Pulmonary artery endothelial cell (primary cell): ENCODE measurements around the gene NOS1AP. TPM values are rescaled to one million over a fixed set of nuclear protein-coding genes. Genes with fewer than 3 reads are reported as not detected.

ENCODE experiments used
- DNase-seq: peaks from one replicate; pipeline ENCODE4 v3.0.0-alpha.2; 2011; ENCODE audit warnings: low read depth, low spot score
- total RNA-seq: library from RNA; depleted of rRNA; stranded (reverse); fragments of >200 nt; gene quantifications from 2 replicates; pipeline ENCODE4 v1.2.3, GENCODE V29; 2014

Gene NOS1AP
- total RNA-seq, 1 donor from 2014 or later: 0.53 TPM

GRCh38 chr1:162363823-162364222 is 294.3 kb downstream of the NOS1AP start:
- no peak for DNase-seq

- DNase-seq: no peak
Measured at GRCh38 chr1:162364498-162364897, 295.0 kb downstream of the NOS1AP start.

GRCh38 chr1:162365284-162366020 is 296.0 kb downstream of the NOS1AP start:
- no peak for DNase-seq

- DNase-seq: no peak
Measured at GRCh38 chr1:162366149-162366548, 296.7 kb downstream of the NOS1AP start.

GRCh38 chr1:162366671-162367070 is 297.2 kb downstream of the NOS1AP start:
- no peak for DNase-seq

GRCh38 chr1:162367073-162367472 is 297.6 kb downstream of the NOS1AP start:
- DNase-seq: no peak

- DNase-seq: no peak
Measured at GRCh38 chr1:162367772-162368171, 298.3 kb downstream of the NOS1AP start.

GRCh38 chr1:162368451-162368850 is 299.0 kb downstream of the NOS1AP start:
- no peak for DNase-seq

GRCh38 chr1:162369571-162369970 is 300.1 kb downstream of the NOS1AP start:
- DNase-seq: no peak

- no peak for DNase-seq
Measured at GRCh38 chr1:162370161-162370560, 300.7 kb downstream of the NOS1AP start.

GRCh38 chr1:162370721-162371120 is 301.2 kb downstream of the NOS1AP start:
- no peak for DNase-seq

GRCh38 chr1:162371611-162372010 is 302.1 kb downstream of the NOS1AP start:
- DNase-seq: no peak

- DNase-seq: no peak
Measured at GRCh38 chr1:162372159-162373071, 302.9 kb downstream of the NOS1AP start.

GRCh38 chr1:162373072-162373427 is 303.6 kb downstream of the NOS1AP start:
- DNase-seq: no peak

- no peak for DNase-seq
Measured at GRCh38 chr1:162373541-162374260, 304.2 kb downstream of the NOS1AP start.

- no peak for DNase-seq
Measured at GRCh38 chr1:162374406-162374805, 304.9 kb downstream of the NOS1AP start.

- no peak for DNase-seq
Measured at GRCh38 chr1:162375463-162375862, 306.0 kb downstream of the NOS1AP start.

- no peak for DNase-seq
Measured at GRCh38 chr1:162376691-162377090, 307.2 kb downstream of the NOS1AP start, which contains the start of gene SPATA46. TSS of gene SPATA46 (minus strand) at chr1:162376854. CDS start at chr1:162376790, 64 bp downstream.

GRCh38 chr1:162380061-162380846 is 310.8 kb downstream of the NOS1AP start:
- DNase-seq: no peak

- no peak for DNase-seq
Measured at GRCh38 chr1:162381383-162381782, 311.9 kb downstream of the NOS1AP start, which contains the start of gene C1orf226. TSS of gene C1orf226 (plus strand) at chr1:162381728. CDS start at chr1:162381902, 174 bp downstream.
